Activated naive CD8-positive, alpha-beta T cell treated with anti-CD3 and anti-CD28 coated beads, Interleukin-2, amount 10 ng/mL, durations not matched to agents 7 days and 5 days (primary cell): ENCODE data around the gene REN. TPM values are rescaled to one million over a fixed set of nuclear protein-coding genes. Genes with fewer than 3 reads are reported as not detected.
A peak's percentile ranks its signal among the peaks of the same experiment; 100 is the strongest.

Experiments used
- ATAC-seq: fragments of 150-1000 bp; cut with Tn5 transposase; one replicate; pipeline ENCODE4 v1.10.0; 2021; ENCODE audit warnings: low read depth, moderate library complexity
- POLR2A ChIA-PET: fragments of 350-600 bp; sonication (Branson Sonifier 250); formaldehyde crosslinking; loops from one replicate; lab custom pipeline; 2021; ENCODE audit warnings: antibody characterized with exemption; lab: Charles Lee
- DNase-seq: peaks from one replicate; pipeline ENCODE4 v3.0.0; 2021
- H3K27ac Mint-ChIP-seq: one replicate; pipeline ENCODE4 v1.8.0; 2022; ENCODE audit warnings: mild to moderate bottlenecking, mixed read lengths
- H3K27me3 Mint-ChIP-seq: one replicate; pipeline ENCODE4 v1.8.0; 2022; ENCODE audit warnings: mild to moderate bottlenecking, moderate library complexity, mixed read lengths
- H3K36me3 Mint-ChIP-seq: one replicate; pipeline ENCODE4 v1.8.0; 2021; ENCODE audit warnings: mild to moderate bottlenecking, mixed read lengths
- H3K4me1 Mint-ChIP-seq: one replicate; pipeline ENCODE4 v1.8.0; 2021; ENCODE audit warnings: mixed read lengths
- H3K4me3 Mint-ChIP-seq: one replicate; pipeline ENCODE4 v1.8.0; 2022; ENCODE audit warnings: mild to moderate bottlenecking, moderate library complexity, mixed read lengths
- H3K9me3 Mint-ChIP-seq: one replicate; pipeline ENCODE4 v1.8.0; 2021; ENCODE audit warnings: mixed read lengths
- total RNA-seq, 2 experiments: library from RNA; stranded (reverse); gene quantifications; one replicate each; pipeline ENCODE4 v1.2.3, GENCODE V29; 2021

REN gene
- total RNA-seq, 2 experiments from 2014 or later = not detected

DNA sequence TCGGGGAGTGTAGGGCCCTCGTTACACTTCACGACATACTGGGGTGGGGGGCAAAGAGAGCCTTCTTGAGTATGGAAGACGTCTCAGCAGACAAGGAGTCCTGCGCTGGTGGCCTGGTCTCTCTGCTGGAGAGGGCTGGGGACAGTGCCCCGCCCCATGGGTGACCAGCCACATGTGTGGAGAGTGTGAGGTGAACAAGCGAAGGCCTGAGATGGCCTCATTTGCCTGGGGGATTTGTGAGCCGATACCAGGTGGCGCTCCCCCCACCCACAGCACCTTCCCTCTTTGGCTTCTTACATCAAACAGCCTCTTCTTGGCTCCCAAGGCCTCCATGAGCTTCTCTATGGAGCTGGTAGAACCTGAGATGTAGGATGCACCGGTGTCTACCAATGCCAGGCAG lies 10.3 kb downstream of the REN start:
- peaks cover 1% of the 10 kb centered on the region for H3K4me1 Mint-ChIP-seq
- H3K4me3 Mint-ChIP-seq = no peak overlapping the region
- no peak for ATAC-seq
- DNase-seq = no peak
- no peak overlapping the region for H3K27ac Mint-ChIP-seq
- no peaks in the 10 kb centered on the region for H3K36me3 Mint-ChIP-seq
- peaks cover 10% of the 10 kb centered on the region for H3K27me3 Mint-ChIP-seq
- POLR2A ChIA-PET = no interaction called here
- H3K9me3 Mint-ChIP-seq = no peaks in the 10 kb centered on the region

DNA sequence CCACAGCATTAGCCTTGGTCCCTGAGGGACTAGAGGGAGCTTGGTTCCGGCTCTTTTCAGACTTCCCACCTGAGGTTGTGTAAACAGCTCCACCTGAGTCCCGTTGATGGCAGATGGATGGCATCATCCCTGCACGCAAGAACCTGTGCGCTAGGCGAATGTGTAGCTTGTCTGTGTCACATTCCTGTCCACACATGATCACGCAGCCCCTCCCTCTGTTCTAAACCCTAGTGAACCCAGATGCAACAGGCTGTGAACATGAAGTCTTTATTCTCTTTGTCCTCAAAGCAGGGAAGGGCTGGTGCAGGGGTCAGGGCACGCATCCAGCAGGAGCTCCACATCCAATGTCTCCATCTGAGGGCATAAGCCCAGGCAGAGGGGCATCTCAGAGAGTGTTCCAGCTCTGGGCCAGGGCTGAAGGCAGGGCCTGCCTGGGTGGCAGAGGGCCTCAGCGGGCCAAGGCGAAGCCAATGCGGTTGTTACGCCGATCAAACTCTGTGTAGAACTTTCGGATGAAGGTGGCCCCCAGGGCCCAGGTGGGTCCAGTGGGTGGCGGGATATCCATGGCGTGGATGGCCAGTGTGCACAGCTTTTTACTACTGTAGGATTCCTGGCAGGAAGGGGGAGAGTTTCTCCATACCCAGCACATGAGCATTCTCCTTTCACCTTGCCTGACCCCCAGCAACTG lies 11.4 kb downstream of the REN start:
- no peak for DNase-seq

DNA sequence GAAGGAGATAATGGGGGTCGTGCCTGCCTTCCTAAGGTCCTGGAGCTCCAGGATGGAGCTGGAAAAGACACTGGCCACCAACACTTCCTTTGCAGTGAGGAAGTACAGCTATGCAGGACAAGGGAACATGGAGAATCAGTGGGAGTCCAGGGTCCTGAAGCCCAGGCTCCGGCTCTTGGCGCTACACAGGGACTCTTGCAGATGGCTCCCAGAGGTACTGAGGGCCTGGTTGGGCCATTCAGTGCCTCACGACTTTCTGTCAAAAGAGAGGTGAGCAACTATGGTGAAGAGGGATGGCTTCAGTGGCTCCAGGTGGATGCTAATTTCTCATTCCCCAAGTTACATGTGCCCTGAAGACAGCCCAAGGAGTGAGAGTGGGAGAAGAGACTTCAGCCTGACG lies 12.5 kb downstream of the REN start:
- peaks cover 1% of the 10 kb centered on the region for H3K4me1 Mint-ChIP-seq

More for the DNA sequence above, 11.4 kb downstream of the REN start:
- Mint-ChIP-seq H3K4me3 (no peak overlapping the region), H3K9me3 (no peaks in the 10 kb centered on the region), H3K27me3 (peaks cover 16% of the 10 kb centered on the region), H3K27ac (no peak overlapping the region), H3K4me1 (peaks cover 1% of the 10 kb centered on the region), H3K36me3 (no peaks in the 10 kb centered on the region)
- no peak for ATAC-seq
- POLR2A ChIA-PET = no interaction called here

DNA sequence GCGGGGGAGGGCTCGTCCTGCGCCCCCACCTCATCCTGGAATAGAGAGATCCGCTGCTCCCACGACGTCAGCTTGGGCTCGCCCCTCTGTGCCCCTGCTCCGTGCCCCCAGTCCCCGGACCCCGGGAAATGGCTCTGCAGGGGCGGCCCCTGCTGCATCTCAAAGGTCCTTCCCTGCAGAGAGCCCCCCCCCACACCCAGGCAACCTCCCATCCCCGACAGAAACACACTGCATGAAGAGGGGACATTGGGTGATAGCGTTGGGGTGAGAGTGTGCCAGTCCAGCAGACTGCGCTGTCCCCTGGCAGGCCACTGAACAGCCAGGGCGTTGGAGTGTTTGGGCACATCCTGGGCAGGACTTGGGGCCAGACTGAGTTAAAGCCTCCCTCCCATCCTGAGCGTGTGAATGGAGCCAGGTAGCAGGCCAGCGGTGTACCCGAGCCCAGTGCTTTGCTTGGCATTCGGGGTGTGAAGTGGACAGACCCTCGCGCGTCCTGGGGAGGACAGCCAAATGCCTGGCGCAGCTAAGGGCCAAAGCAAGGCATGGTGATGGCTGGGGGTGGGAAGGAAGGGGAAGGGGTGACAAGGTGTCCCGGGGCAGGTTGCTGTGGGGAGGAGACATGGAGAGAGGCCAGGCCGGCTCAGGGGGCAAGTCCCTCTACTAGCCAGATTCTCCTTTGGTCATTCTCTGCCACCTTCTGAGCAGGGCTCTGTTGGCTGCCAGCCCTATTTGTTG lies 13.7 kb downstream of the REN start:
- POLR2A ChIA-PET = interaction anchor here (1.0 kb wide), 1 partner anchor 11 kb away, joined by 3 read pairs; no protein-coding TSS in a partner anchor
- no peak for DNase-seq
- Mint-ChIP-seq H3K36me3 (no peaks in the 10 kb centered on the region), H3K9me3 (no peaks in the 10 kb centered on the region), H3K4me3 (peak overlapping the region; percentile 65), H3K27ac (no peak overlapping the region), H3K27me3 (peaks cover 14% of the 10 kb centered on the region), H3K4me1 (no peaks in the 10 kb centered on the region)
- ATAC-seq = peak; percentile 6

More for the DNA sequence above, 12.5 kb downstream of the REN start:
- H3K27ac Mint-ChIP-seq = no peak overlapping the region
- no peak for DNase-seq
- POLR2A ChIA-PET = no interaction called here
- no peak for ATAC-seq
- H3K4me3 Mint-ChIP-seq = no peak overlapping the region
- H3K27me3 Mint-ChIP-seq = peaks cover 14% of the 10 kb centered on the region
- H3K36me3 Mint-ChIP-seq = no peaks in the 10 kb centered on the region
- H3K9me3 Mint-ChIP-seq = no peaks in the 10 kb centered on the region

DNA sequence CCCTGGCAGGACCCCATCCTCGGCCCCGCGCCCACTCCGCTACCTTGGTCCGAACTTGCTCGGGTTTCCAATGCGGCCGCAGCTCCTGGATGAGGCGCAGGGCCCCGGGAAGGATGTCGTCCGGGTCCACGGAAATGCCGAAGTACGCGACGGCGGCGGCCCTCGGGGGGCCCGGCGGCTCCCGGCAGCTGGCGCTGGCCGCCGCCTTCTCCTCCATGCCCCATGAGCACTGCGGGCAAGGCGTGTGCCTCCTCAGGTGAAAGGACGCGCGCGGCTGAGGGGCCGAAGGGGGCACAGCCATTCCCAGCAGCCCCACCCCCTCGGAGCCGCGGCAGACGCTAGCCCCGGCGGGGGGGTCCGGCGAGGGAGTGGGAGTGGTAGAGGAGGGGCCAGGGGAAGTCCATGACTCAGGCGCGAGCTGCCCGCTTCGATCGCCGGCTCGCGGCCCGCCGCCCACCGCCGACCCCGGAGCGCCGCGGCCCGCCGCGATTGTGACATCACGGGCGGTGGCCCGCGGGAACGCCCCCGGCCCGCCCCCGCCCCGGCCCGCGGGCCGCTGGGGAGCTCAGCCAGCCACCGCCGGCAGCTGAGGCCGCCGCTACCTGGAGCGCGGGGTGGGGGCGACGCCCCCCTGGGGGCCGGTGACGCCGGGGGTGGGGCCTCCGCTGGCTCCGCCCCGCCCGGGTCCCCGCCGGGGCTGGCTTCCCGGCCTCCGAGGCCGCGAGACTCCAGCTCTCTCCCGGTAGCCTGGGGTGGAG lies 14.4 kb downstream of the REN start, which contains the start of gene ETNK2:
ETNK2 (minus strand) TSS at position 493 of the 758 bp plus-strand sequence; CDS start at position 301, 192 bp downstream.
- POLR2A ChIA-PET = interaction anchor here (1.0 kb wide), 1 partner anchor 10 kb away, joined by 3 read pairs; no protein-coding TSS in a partner anchor
- H3K9me3 Mint-ChIP-seq = no peaks in the 10 kb centered on the region
- H3K4me3 Mint-ChIP-seq = peak within 1 kb of the TSS; percentile 65
- no peaks in the 10 kb centered on the region for H3K4me1 Mint-ChIP-seq
- H3K36me3 Mint-ChIP-seq = no peaks in the 10 kb centered on the region
- ATAC-seq (peak; percentile 60), DNase-seq (peak; percentile 65)
- peaks cover 14% of the 10 kb centered on the region for H3K27me3 Mint-ChIP-seq
- H3K27ac Mint-ChIP-seq = no peak within 1 kb of the TSS

DNA sequence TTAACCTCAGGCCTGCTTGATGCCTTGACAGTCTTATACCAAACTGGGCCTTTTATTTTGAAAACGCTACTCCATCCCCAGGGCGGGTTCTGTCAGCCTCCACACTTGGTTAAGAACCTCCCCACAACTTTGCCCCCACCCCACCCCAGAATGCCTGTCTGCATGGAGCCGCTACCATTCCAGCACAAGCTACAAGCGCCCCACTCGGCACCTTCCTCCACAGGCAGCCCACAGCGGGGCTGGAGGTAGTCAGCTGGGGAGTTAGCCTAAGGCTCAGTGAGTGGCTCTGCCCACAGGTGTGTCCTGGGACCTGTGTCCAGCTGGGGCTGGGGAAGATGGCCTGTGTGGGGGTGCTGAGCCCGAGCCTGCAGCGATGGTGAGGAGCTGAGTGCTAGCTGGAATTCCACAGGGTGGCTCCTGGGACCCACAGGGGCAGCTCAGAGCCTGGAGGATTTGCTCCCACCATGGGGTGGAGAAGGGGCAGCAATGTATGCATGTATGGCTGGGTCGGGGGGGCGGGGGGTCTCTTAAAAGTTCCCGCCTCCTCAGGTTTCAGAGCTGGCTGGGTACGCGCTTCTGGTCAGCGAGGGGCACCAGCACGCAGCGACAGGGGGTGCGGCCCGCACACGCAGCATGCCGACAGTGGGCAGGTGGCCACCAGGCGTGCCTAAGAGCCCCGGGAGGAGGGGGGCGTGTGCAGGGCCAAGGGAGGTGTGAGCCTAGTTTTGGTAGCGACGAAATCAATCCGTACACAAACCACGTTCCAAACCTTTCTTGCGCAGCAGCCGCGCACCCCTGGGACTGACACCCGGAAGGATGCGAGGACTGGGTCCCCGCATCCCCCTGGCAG lies 15.2 kb downstream of the REN start:
- POLR2A ChIA-PET = no interaction called here
- H3K9me3 Mint-ChIP-seq = no peaks in the 10 kb centered on the region
- H3K27ac Mint-ChIP-seq = no peak overlapping the region
- ATAC-seq (no peak), DNase-seq (no peak)
- peaks cover 14% of the 10 kb centered on the region for H3K27me3 Mint-ChIP-seq
- H3K4me1 Mint-ChIP-seq = no peaks in the 10 kb centered on the region
- peak overlapping the region; percentile 45 for H3K4me3 Mint-ChIP-seq
- H3K36me3 Mint-ChIP-seq = no peaks in the 10 kb centered on the region

DNA sequence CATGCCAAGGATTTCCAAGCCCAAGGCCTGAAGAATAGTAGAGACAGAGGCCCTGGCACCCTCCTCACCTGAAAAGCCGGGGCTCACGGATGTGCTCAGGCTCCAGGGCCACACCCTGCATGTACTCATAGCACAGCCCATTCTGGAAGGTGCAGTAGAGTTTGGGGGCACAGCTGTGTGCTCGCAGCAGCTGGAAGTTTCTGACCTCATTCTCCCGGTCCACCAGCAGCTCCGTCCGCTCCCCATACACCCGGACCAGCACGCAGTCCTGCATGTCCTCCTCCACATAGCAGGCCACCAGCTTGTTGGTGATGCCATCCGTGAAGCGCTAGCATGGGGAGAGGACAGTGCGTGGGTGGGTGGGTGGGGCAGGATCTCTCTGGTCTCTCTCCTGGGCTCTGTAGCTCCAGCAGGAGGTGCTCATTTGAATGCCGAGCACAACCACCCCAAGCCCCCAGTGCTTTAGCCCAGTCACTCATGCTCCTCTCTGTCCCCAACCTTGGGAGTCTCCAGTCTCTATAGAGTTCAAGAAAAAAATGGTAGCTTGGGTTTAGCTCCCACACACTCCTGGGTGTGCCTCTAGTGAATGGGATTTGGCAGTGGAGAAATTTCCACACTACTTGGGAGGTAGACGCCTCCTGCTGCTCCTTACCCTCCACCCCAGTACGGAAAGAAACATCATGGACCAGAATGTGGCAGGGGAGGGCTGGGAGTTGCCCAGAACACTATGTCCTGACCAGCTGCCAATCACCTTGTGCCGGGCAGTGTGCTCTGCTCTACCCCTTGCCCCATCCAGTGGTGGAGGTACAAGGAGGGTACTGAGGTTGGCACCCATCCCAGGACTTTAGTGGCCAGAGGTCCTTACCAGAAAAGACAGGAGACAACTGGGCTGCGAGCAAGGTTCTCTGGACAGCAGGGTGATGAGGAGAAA lies 16.2 kb downstream of the REN start:
- Mint-ChIP-seq H3K36me3 (no peaks in the 10 kb centered on the region), H3K4me1 (no peaks in the 10 kb centered on the region), H3K27ac (no peak overlapping the region), H3K9me3 (no peaks in the 10 kb centered on the region), H3K4me3 (no peak overlapping the region), H3K27me3 (peaks cover 14% of the 10 kb centered on the region)
- no peak for DNase-seq
- POLR2A ChIA-PET = no interaction called here
- no peak for ATAC-seq

DNA sequence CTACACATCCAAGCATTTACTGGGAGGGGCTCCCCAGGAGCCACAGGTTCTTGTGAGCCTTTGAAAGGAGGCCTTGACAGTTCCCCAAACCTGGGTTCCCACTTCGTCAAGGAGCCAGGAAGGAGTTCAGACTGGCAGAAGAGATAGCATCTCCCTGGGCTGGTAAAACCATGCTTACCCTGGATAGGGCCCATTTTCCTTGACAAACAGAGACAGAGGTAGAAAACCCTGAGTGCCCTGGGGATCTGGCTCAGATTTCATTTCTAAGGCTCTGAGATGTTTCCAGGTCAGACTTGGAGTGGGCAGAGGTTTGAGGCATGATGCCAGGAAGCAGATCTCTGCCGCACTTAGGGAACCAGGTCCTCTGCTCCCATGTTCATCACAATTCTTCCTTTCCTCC lies 17.0 kb downstream of the REN start:
- POLR2A ChIA-PET = no interaction called here
- no peak overlapping the region for H3K27ac Mint-ChIP-seq

DNA sequence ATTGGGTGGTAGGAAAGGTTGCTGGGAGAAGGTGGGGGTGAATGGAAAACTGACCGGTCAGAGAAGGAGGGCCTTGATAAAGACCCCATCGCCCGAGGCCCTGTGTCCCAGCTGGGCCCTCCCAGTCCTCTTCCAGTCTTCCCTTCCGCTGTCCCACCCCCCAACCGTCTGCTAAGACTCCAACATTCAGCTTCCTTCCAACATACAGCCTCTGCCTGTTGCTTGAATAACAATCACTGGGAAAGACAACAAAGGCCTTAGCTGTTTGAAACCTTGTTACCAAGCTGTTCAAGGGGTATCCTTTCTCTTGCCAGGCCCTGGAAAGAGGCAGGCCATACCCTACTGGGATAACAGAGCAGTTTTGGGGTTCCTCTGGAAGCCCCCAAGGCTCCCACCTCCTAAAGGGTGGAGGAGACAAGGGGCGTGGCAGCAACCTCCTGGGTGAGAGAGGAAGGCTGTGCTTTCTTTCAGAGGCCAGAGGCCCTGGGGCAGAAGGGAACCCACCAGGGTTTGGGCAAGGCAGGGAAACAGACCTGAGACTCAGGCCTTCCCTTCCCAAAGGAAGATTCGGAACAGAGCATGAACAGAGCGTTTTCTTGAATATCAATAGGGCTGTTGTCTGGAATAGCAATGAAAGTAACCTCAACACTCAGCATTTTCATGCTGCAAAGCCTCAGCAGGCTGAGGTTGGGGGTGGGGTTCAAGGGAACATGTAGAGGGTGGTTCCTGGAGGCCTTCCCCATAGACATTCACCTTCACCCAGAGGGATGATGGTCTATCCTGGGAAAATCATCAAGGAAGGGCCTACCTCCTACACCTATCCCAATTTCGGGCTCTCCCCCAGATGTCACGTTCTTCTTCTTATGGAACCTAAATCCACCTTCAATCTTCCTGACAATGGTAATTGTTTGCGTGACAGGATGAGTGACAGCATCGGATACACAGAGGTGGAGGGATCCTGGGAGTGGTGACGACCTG lies 18.4 kb downstream of the REN start:
- DNase-seq = no peak
- no peak overlapping the region for H3K4me3 Mint-ChIP-seq
- H3K4me1 Mint-ChIP-seq = no peaks in the 10 kb centered on the region
- peaks cover 12% of the 10 kb centered on the region for H3K27me3 Mint-ChIP-seq
- no peaks in the 10 kb centered on the region for H3K9me3 Mint-ChIP-seq
- H3K27ac Mint-ChIP-seq = no peak overlapping the region
- no peak for ATAC-seq
- POLR2A ChIA-PET = no interaction called here
- no peaks in the 10 kb centered on the region for H3K36me3 Mint-ChIP-seq

More for the DNA sequence above, 17.0 kb downstream of the REN start:
- ATAC-seq = no peak
- H3K4me1 Mint-ChIP-seq = no peaks in the 10 kb centered on the region
- no peaks in the 10 kb centered on the region for H3K36me3 Mint-ChIP-seq
- DNase-seq = no peak
- H3K4me3 Mint-ChIP-seq = no peak overlapping the region
- H3K27me3 Mint-ChIP-seq = peaks cover 12% of the 10 kb centered on the region
- no peaks in the 10 kb centered on the region for H3K9me3 Mint-ChIP-seq

DNA sequence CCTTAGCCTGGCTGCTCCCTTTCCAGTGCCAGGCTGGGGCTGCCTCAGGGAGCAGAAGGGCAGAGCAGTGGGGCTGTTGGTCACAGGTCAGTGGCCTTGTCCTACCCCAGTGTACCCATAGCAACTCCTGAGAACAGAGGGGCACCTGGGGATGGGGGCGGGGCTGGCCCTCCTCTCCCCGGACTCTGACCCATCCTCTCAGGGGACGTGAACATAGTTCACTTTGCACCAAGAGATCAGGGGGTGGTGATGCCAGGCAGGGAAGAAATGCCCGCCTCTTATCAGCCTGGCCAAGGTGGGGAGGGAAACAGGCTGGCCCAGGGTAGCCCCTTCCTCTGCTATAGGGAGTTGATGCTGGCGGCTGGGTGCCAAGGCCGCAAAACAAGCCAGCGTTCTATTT lies 19.2 kb downstream of the REN start:
- Mint-ChIP-seq H3K27me3 (peaks cover 12% of the 10 kb centered on the region), H3K9me3 (no peaks in the 10 kb centered on the region), H3K4me1 (no peaks in the 10 kb centered on the region), H3K36me3 (no peaks in the 10 kb centered on the region), H3K4me3 (no peak overlapping the region), H3K27ac (no peak overlapping the region)
- no peak for DNase-seq
- POLR2A ChIA-PET = no interaction called here
- no peak for ATAC-seq

DNA sequence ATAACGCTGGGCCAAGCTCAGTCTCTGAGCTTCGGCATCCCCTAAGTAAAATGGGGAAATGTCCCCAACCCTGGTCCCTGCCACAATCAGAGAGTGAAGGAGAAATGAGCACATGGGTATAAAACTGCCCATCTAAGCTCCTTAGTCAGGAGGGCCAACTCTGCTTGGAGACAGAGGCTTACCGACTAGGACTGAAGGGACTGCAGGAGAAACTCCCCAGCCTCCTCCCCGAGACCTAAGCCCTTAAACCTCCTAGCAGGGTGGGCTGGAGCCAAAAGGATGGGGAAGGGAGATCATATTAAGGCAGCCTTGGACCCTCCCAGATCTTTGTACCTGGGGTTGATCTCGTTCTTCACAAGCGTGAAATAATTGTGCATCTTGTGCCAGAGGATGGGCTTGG lies 19.8 kb downstream of the REN start:
- H3K9me3 Mint-ChIP-seq = no peaks in the 10 kb centered on the region
- DNase-seq (no peak), ATAC-seq (no peak)
- H3K27me3 Mint-ChIP-seq = peaks cover 12% of the 10 kb centered on the region
- H3K4me3 Mint-ChIP-seq = no peak overlapping the region
- POLR2A ChIA-PET = no interaction called here
- H3K4me1 Mint-ChIP-seq = no peaks in the 10 kb centered on the region
- no peak overlapping the region for H3K27ac Mint-ChIP-seq
- H3K36me3 Mint-ChIP-seq = no peaks in the 10 kb centered on the region
